T-helper 1 cell treated with Interleukin-12 subunit alpha and Interleukin-12 subunit beta and Interleukin-4 antibody, amounts not matched to agents 30 ng/mL and 1 ng/mL, for 36 hours (primary cell): ENCODE measurements around the gene MAML3. TPM values are rescaled to one million over a fixed set of nuclear protein-coding genes. Genes with fewer than 3 reads are reported as not detected.

Source experiments
- intact Hi-C: fragments of 100-400 bp; cut with micrococcal nuclease; formaldehyde crosslinking; loops from one replicate; pipeline ENCODE4 v1.15.1; 2024
- total RNA-seq: library from RNA; stranded (reverse); gene quantifications from 2 replicates; pipeline ENCODE4 v1.2.3, GENCODE V29; 2022

Gene MAML3
- total RNA-seq, 1 donor from 2014 or later, result 0.83 TPM

- intact Hi-C loops, result no loop called here
Measured at GRCh38 chr4:139828966-139829664, 324.9 kb downstream of the MAML3 start.

GRCh38 chr4:139826426-139826825 is 327.6 kb downstream of the MAML3 start:
- intact Hi-C loops, result no loop called here

GRCh38 chr4:139825523-139826014 is 328.4 kb downstream of the MAML3 start:
- intact Hi-C loops, result no loop called here

DNA sequence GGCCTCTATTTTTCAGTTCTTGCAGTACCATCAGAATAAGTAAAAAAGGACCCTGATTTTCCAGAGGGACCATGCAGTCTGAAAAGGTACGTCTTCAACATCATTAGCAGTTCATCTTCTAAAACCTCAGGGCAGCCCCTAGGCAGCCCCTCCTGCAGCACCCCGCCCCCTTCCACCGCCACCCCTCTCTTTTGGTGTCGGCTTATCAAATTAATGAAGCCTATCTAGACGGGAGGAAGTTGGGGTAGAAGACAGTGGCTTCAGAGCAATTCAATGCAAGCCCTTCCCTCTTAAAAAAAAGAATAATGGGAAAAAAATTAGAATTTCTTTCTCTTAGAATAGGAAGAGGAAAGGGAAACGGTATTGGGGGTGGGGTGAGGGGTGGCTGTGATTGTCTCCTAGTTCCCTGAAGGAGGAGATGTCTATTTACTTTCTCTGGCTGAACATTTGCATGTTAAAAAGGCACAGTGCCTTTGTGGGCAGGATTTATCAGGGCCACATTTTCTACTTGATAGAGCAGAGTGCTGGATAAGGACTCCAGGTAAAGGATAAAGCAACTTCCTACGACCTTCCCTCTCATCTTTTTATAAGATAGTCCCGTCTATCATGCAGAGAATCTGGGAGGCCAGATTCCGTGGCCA is 329.0 kb downstream of the MAML3 start:
- intact Hi-C loops, result no loop called here

DNA sequence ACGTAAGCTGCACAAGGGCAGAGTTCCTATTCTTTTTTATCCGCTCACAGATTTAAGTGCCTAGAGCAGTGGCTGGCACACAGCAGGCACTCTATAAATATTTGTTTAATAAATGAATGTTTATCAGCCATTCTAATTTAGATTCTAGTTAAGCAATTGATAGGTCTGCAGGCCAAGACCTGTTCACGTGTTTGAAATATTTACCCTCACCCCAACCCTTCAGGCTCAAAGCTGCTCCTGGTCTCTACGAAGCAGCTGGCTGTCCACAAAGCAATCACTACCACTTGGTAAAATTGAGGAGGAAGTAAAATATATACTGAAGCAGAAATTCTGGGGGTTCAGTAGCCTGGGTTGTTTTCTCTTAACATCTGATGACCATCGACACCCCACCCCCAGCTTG is 330.2 kb downstream of the MAML3 start:
- intact Hi-C loops, result no loop called here

DNA sequence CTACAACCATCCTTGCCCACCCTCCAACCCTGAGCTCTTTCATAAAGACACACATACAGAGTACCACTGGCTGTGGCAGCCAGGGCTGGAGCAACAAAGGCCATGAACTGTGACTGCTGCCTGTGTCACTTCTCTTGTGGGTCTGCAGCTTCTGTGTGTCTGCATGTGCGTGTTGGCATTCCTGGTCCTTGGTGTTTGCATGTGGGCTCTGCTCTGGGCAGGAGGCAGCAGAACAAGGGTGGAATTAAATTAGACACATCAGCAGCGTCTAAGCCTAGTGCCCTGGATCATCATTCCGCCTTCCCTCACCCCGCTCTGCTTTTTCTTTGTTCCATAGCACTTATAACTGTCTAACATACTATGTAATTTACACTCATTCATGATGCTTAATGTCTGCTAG is 330.6 kb downstream of the MAML3 start:
- intact Hi-C loops, result no loop called here

DNA sequence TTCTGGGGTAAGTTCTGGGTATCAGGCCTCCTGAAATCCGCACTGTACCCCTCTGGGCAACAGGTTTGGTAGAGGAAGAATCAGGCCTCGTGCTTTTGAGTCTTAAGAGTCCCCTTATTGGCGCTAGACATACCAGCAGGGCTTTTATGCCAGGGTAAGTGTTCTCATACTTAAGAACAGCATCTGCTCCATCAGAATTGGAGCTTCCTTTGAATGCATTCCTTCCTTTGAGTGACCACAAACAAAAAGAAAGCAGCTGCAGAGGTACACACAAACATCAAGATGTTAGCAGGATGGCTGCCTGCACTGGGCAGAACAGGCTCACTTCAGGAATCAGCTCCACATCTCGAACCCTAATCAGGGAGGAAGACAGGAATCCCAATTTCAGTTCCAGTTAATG is 331.6 kb downstream of the MAML3 start:
- intact Hi-C loops, result no loop called here

- intact Hi-C loops, result no loop called here
Measured at GRCh38 chr4:139819082-139819481, 334.9 kb downstream of the MAML3 start.

- intact Hi-C loops, result no loop called here
Measured at GRCh38 chr4:139817657-139818452, 336.1 kb downstream of the MAML3 start.

- intact Hi-C loops, result no loop called here
Measured at GRCh38 chr4:139816856-139817255, 337.1 kb downstream of the MAML3 start.

- intact Hi-C loops, result no loop called here
Measured at GRCh38 chr4:139815778-139816601, 338.0 kb downstream of the MAML3 start.

GRCh38 chr4:139814323-139815015 is 339.5 kb downstream of the MAML3 start:
- intact Hi-C loops, result no loop called here

DNA sequence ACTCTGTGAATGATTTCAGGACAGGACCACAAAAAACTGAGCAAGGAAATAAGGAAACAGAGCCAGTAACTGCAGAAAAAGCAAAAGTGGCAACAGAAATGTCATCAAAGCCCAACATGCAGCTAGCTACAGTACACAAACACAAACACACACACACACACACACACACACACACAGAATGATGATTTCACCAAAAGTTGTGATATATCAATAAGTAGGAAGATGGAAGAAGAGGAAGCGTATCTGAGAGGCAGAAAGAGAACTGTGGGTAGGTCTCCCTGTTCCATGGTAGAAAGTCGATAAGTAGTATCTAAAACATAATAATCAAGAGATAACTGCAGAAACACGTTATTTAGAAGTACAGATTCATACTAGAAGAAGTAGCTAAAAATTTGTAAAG is 340.1 kb downstream of the MAML3 start:
- intact Hi-C loops, result no loop called here

GRCh38 chr4:139810710-139811109 is 343.3 kb downstream of the MAML3 start:
- intact Hi-C loops, result no loop called here

- intact Hi-C loops, result no loop called here
Measured at GRCh38 chr4:139809757-139810140, 344.2 kb downstream of the MAML3 start.

- intact Hi-C loops, result no loop called here
Measured at GRCh38 chr4:139808808-139809756, 344.9 kb downstream of the MAML3 start.

DNA sequence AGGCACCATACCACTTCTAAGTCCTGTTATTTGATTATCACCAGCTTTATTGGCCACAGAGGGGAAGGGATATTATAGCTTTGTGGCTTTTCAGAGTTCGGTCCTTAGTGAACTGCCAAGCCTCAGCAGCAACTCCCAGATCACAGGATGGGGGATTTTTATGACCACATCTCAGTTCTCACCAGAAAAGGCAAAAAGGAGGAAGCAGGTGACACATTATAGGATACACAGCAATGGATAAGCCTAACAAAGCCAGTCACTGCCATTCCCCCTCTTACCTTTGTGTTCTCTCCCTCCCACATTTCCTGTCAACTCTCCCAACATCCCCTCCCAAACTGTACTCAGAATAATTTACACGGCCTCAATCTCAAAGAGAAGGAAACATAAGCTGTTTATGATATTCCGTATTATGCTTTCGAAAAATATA is 345.6 kb downstream of the MAML3 start:
- intact Hi-C loops, result no loop called here

DNA sequence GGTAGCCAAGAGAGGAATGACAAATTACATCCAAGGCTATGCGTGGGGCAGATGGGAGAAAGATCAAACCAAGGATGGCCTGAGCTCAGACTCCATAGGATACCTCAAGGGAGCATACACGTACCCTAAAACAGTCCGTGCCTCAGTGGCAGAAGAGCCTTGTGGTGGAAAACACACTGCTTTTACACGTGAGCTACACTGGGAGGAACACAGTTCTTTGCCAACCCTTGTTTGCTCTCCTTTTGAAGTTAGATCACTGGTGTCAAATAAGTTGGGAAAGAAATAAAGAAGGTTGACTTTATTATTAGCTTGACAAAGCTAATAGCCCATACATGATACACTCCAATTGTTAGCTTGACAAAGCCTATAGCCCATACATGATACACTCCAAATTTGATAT is 346.5 kb downstream of the MAML3 start:
- intact Hi-C loops, result no loop called here

DNA sequence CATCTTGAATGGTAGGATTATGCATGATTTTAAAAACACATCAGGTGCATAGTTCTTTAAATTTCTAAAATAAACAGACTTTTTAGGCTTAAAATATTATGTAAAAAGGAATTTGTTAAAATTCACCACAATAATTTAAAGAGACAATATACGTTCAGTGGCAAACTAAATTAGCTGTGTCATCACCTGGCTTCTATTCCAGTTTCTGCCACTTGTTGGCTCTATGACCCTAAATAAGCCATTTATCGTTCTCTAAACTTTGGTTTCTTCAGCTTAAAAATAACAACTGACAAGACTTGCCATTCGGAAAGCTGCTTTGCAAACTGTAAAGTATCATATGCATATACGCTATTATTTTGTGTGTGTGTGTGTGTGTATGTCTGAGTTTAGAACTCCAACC is 347.1 kb downstream of the MAML3 start:
- intact Hi-C loops, result no loop called here

GRCh38 chr4:139802931-139803330 is 351.1 kb downstream of the MAML3 start:
- intact Hi-C loops, result no loop called here
